HG03066 (cell line): ENCODE results near the gene PLXNC1.
A peak's percentile ranks its signal among the peaks of the same experiment; 100 is the strongest.

Experiments used
- ATAC-seq: cut with Tn5 transposase; IDR thresholded peaks from one replicate; pipeline ENCODE4 v1.9.1; 2021; ENCODE audit warnings: low read depth; ENCODE audit not compliant: unreplicated experiment

The PLXNC1 gene

DNA sequence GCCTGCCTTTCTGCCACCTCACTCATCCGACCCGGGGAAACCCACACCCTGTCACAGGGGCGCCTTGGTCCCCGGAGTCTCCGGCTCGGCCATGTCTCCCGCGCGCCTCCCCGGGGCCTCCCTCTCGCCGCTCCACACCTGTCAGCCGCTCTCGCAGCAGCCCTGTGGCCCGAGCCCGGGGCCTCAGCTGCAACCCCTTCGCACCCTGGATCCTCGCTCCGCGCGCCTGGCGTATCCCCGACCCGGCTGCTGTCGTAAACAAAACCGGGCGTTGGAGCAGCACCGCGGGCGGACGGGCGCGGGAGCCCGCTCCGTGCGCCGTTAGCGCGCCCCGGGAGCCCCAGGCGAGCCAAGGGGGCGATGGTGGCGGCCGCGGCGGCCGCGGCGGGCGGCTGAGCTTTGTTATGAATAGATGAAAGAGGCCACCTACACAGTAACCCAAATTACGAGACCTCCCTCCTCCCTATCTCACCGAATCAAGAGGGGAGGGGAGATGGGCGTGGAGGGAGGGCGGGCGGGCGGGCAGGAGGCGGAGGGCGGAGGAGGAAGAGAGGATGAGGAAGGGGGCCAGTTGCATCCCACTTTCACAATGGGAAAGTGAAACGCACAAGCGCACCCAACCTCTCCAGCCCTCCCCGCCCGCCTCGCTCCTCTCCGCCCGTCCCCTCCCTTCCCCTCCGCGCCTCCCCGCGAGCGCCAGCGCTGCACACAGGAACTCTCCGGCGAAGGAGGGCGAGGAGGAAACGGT lies at the start of gene PLXNC1:
PLXNC1 (plus strand) TSS at position 587 of the 748 bp plus-strand sequence. CDS start 395 bp downstream, outside the sequence.
- ATAC-seq: peak; percentile 35

- no peak for ATAC-seq
These were observed 49.2 kb upstream of the PLXNC1 start for GRCh38 chr12:94099191-94099590.

GRCh38 chr12:94099632-94100031 lies 48.7 kb upstream of the PLXNC1 start:
- no peak for ATAC-seq

- no peak for ATAC-seq
These were observed 48.2 kb upstream of the PLXNC1 start for GRCh38 chr12:94100211-94100627.

- ATAC-seq: peak; percentile 60
These were observed 47.2 kb upstream of the PLXNC1 start for GRCh38 chr12:94100990-94101737.

- peak; percentile 75 for ATAC-seq
These were observed 46.4 kb upstream of the PLXNC1 start for GRCh38 chr12:94101738-94102660.

GRCh38 chr12:94103986-94104385 lies 44.4 kb upstream of the PLXNC1 start:
- ATAC-seq: no peak

- ATAC-seq: no peak
These were observed 40.5 kb upstream of the PLXNC1 start for GRCh38 chr12:94107910-94108309.

GRCh38 chr12:94109160-94109559 lies 39.2 kb upstream of the PLXNC1 start:
- no peak for ATAC-seq

DNA sequence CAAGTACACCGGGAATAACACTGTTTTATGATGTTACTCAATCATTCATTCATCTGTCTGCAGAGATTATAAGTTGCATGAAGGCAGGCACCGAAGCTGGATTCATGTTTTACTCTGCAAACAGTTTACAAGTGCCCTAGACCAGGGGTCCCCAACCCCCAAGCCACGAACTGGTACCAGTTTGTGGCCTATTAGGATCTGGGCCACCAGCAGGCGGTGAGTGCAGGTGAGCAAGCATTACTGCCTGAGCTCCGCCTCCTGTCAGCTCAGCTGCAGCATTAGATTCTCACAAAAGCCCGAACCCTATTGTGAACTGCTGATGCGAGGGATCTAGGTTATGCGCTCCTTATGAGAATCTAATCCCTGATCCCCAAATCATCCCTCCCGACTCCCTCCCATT lies 38.1 kb upstream of the PLXNC1 start:
- no peak for ATAC-seq

- no peak for ATAC-seq
These were observed 37.1 kb upstream of the PLXNC1 start for GRCh38 chr12:94111302-94111701.

- ATAC-seq: no peak
These were observed 36.3 kb upstream of the PLXNC1 start for GRCh38 chr12:94112121-94112520.

DNA sequence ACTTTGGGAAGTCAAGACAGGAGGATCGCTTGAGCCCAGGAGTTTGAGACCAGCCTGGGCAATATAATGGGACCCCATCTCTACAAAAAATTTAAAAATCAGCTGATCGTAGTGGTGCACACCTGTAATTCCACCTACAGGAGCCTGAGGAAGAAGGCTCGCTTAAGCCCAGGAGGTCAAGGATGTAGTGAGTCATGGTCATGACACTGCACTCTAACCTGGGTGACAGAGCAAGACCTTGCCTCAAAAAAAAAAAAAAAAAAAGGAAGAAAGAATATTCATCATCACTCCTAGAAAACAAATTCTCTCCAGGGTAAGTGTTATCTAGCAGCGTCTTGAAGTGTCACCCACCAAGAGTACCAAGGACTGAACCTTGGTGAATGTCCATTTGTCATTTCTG lies 34.2 kb upstream of the PLXNC1 start:
- no peak for ATAC-seq

DNA sequence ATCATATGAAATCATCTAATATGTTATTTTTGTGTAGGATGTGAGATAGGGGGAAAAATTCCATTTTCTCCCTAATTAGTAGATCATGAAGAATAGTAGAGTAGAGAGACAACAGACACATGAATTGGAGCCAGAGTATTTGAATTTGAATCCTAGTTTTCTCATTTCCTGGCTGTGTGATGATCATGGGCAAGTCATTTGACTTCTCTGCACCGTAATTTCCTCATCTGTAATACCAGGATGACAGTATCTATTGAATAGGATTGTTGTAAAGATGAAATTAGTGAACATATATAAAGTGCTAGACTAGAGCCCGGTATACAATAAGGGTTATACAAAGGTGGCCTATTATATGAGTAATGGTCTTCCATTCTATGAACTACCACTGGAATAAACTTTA lies 32.2 kb upstream of the PLXNC1 start:
- no peak for ATAC-seq

DNA sequence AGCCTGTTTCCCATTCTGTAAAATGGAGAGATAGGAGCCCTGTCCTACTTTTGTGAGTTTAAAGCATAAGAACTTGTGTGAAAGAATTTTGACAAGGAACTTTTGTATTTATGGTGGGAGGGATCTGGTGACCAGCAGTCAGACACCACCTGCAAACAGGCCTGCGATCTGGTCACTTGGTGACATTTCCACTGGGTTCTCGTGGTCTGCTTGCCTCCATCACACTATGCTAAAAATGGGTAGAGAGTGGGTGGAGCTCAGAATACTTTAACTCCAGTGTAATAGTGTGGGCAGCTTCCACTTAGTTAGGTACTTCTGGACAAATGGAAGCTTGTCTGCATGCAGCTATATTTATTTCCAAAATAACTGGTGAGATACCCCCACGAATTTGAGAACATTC lies 26.5 kb upstream of the PLXNC1 start:
- ATAC-seq: no peak

DNA sequence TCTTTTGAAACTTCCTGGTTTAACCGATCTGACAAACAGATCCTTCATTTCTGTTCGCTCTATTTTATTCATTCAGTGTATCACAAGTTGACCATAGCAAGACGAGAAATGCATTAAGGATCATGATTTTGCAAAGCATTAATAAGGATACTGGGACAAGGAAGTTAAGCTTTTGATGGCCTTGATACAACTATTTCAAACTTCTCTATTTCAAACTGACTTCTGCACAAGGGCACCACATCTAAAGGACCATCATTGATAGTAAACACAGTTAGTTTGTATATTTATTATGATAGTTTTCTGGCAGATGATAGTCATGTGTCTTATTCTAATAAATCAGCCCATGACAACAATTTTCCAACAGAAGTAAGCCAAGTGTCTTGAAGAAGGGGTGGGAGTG lies 25.8 kb upstream of the PLXNC1 start:
- ATAC-seq: no peak

GRCh38 chr12:94123127-94123526 lies 25.2 kb upstream of the PLXNC1 start:
- ATAC-seq: no peak

DNA sequence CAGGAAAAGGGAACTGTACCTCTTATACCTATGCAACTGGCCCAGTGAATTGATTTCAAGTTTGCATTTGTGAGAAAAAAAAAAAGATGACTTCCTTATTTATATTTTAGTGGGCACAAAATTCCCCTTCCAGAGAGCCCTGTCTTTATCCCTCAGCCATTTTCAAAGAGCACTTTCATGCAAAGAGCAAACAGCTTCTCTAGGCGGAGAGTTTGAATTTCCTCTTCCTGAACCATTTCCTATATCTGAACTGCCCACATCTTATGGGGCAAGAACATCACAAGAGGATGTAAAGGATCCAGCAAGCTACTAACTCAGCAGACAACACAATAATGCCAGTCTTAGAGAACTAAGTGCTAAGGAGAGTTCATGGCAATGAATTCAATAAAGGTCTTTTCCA lies 22.3 kb upstream of the PLXNC1 start:
- ATAC-seq: no peak

DNA sequence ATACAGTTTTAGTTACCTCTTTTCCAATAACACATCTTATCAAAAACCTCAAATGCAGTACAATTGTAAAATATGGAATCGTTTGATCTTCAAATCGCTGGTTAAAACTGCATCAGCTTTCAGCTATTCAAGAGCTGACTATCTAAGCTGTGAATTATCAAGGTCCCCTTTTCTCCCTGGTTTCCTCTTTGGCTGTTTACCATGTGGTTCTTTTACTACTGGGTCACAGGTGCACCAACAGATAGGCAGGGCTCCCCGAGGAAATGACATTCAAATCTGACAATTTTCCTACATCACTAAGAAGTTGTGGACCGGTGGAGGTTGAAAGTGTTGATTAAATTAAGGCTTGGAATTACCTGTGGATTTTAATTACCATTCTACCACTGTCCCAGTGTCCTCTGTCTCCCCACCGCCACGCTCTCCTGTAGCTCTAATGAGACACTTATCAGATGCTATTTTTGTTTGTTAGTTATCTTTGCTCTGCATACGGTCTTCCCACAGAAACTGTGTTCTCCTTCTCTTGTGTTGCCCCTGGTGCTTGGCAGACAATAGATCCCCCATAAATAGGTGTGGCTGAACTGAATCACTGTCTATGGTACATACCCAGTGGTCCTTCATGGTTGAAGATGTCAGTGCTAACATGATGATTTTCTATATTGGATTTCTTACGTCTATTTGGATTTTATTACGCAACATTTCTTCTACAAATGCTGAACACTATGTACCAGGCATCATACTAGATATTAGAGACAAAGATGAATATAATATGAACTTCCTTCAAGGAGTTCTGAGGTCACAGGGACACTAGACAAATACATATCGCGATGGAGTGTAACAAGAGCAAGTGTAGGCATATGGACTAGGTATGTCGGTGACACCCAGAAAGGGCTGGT lies 20.9 kb upstream of the PLXNC1 start:
- ATAC-seq: no peak

- ATAC-seq: no peak
These were observed 20.1 kb upstream of the PLXNC1 start for GRCh38 chr12:94128280-94128679.
